HG03520 (cell line): ENCODE data around the gene MSRB3.
"Not testable (repeated sequence)": the region's sequence is repeated elsewhere in the genome, so short reads cannot be mapped to it uniquely, and the experiment has no call there.

Experiments used
- ATAC-seq: cut with Tn5 transposase; IDR thresholded peaks from one replicate; pipeline ENCODE4 v1.9.1; 2021; ENCODE audit warnings: mild to moderate bottlenecking, moderate library complexity; ENCODE audit not compliant: unreplicated experiment

MSRB3 gene

GRCh38 chr12:65449400-65449799, 170.9 kb downstream of the MSRB3 start:
- no peak for ATAC-seq

- no peak for ATAC-seq
These were observed 172.1 kb downstream of the MSRB3 start for GRCh38 chr12:65450625-65451024.

GRCh38 chr12:65454115-65454787, 175.8 kb downstream of the MSRB3 start:
- ATAC-seq = no peak

- ATAC-seq = not testable (repeated sequence)
These were observed 178.9 kb downstream of the MSRB3 start for GRCh38 chr12:65457341-65457740.

- ATAC-seq = no peak
These were observed 180.2 kb downstream of the MSRB3 start for GRCh38 chr12:65458718-65459117.

- ATAC-seq = no peak
These were observed 181.1 kb downstream of the MSRB3 start for GRCh38 chr12:65459545-65459944.

- no peak for ATAC-seq
These were observed 181.6 kb downstream of the MSRB3 start for GRCh38 chr12:65460063-65460462.

GRCh38 chr12:65461017-65461416, 182.5 kb downstream of the MSRB3 start:
- ATAC-seq = no peak

GRCh38 chr12:65462484-65462883, 184.0 kb downstream of the MSRB3 start:
- ATAC-seq = no peak

GRCh38 chr12:65463082-65463481, 184.6 kb downstream of the MSRB3 start:
- no peak for ATAC-seq

- no peak for ATAC-seq
These were observed 185.1 kb downstream of the MSRB3 start for GRCh38 chr12:65463611-65464010.

- ATAC-seq = no peak
These were observed 186.4 kb downstream of the MSRB3 start for GRCh38 chr12:65464930-65465329.

- ATAC-seq = no peak
These were observed 187.5 kb downstream of the MSRB3 start for GRCh38 chr12:65465766-65466547.

GRCh38 chr12:65466911-65467310, 188.4 kb downstream of the MSRB3 start:
- ATAC-seq = no peak

- no peak for ATAC-seq
These were observed 191.8 kb downstream of the MSRB3 start for GRCh38 chr12:65470256-65470655.

GRCh38 chr12:65472079-65472478, 193.6 kb downstream of the MSRB3 start:
- ATAC-seq = no peak

GRCh38 chr12:65474831-65475230, 196.3 kb downstream of the MSRB3 start:
- ATAC-seq = no peak

- no peak for ATAC-seq
These were observed 199.2 kb downstream of the MSRB3 start for GRCh38 chr12:65477721-65478120.

- ATAC-seq = not testable (repeated sequence)
These were observed 205.5 kb downstream of the MSRB3 start for GRCh38 chr12:65483891-65484516.

- ATAC-seq = no peak
These were observed 209.7 kb downstream of the MSRB3 start for GRCh38 chr12:65488197-65488596.

GRCh38 chr12:65490250-65490649, 211.8 kb downstream of the MSRB3 start:
- ATAC-seq = no peak
